A673 (cell line): ENCODE results near the gene GGT5. TPM values are rescaled to one million over a fixed set of nuclear protein-coding genes. Genes with fewer than 3 reads are reported as not detected.
A peak's percentile ranks its signal among the peaks of the same experiment; 100 is the strongest.
"Not testable (repeated sequence)": the region's sequence is repeated elsewhere in the genome, so short reads cannot be mapped to it uniquely, and the experiment has no call there.

Experiments used
- BruUV-seq: library from RNA; stranded (reverse); fragments of 400-500 nt; replicated peaks from 2 replicates; lab custom pipeline; 2021; lab: Mats Ljungman, UMichigan
- CTCF ChIA-PET: fragments of 300-600 bp; sonication (Branson Sonifier 250); formaldehyde crosslinking; loops from one replicate; lab custom pipeline; 2022; ENCODE audit warnings: antibody characterized with exemption; lab: Charles Lee
- POLR2A ChIA-PET: fragments of 300-600 bp; sonication (Branson Sonifier 250); formaldehyde crosslinking; loops from one replicate; lab custom pipeline; 2022; ENCODE audit warnings: antibody characterized with exemption; ENCODE audit not compliant: low non-redundant PET; lab: Charles Lee
- DNase-seq: peaks from one replicate; pipeline ENCODE4 v3.0.0-alpha.2; 2015; ENCODE audit warnings: low spot score
- H3K27ac ChIP-seq: fragments of 200-600 bp; sonication (generic); 2 replicates; pipeline ENCODE4 v1.5.1; 2016; ENCODE audit warnings: mixed run types, low read depth, mild to moderate bottlenecking, mixed read lengths, antibody characterized with exemption, low read length; ENCODE audit not compliant: poor library complexity, severe bottlenecking
- H3K27me3 ChIP-seq: fragments of 200-600 bp; sonication (generic); replicated peaks from 2 replicates; pipeline ENCODE4 v1.6.1; 2017; ENCODE audit warnings: mixed run types, low read depth, mild to moderate bottlenecking, mixed read lengths, antibody characterized with exemption, low read length; ENCODE audit not compliant: insufficient read depth, poor library complexity
- H3K36me3 ChIP-seq: fragments of 200-600 bp; sonication (generic); 2 replicates; pipeline ENCODE4 v1.6.1; 2016; ENCODE audit warnings: mixed run types, mild to moderate bottlenecking, mixed read lengths, antibody characterized with exemption, low read length; ENCODE audit not compliant: insufficient read depth, poor library complexity, severe bottlenecking
- H3K4me1 ChIP-seq: fragments of 200-600 bp; sonication (generic); 2 replicates; pipeline ENCODE4 v1.6.1; 2017; ENCODE audit warnings: mixed run types, mild to moderate bottlenecking, mixed read lengths, antibody characterized with exemption, low read length; ENCODE audit not compliant: insufficient read depth, poor library complexity, severe bottlenecking
- H3K4me3 ChIP-seq: fragments of 200-600 bp; sonication (generic); 2 replicates; pipeline ENCODE4 v1.5.1; 2016; ENCODE audit warnings: low read depth, mixed run types, mild to moderate bottlenecking, mixed read lengths, low read length; ENCODE audit not compliant: poor library complexity, severe bottlenecking
- H3K9me3 ChIP-seq: fragments of 200-600 bp; sonication (generic); 2 replicates; pipeline ENCODE4 v1.6.1; 2016; ENCODE audit warnings: mixed run types, low read depth, mild to moderate bottlenecking, mixed read lengths, antibody characterized with exemption, low read length; ENCODE audit not compliant: poor library complexity, severe bottlenecking
- CTCF ChIP-seq: fragments of 300-800, 200-600 bp; sonication (generic); conservative IDR thresholded peaks from 2 replicates; pipeline ENCODE4 v1.5.1; 2017; ENCODE audit warnings: low read depth, mild to moderate bottlenecking, antibody characterized with exemption, low read length, moderate library complexity, mixed read lengths
- EZH2 ChIP-seq: fragments of 200-600 bp; sonication (generic); IDR thresholded peaks from 2 replicates; pipeline ENCODE4 v1.6.1; 2017; ENCODE audit warnings: borderline replicate concordance, low read depth, mild to moderate bottlenecking, mixed read lengths, antibody characterized with exemption, low read length; ENCODE audit not compliant: poor library complexity, severe bottlenecking
- intact Hi-C: fragments of 100-400 bp; cut with micrococcal nuclease; formaldehyde crosslinking; loops from one replicate; pipeline ENCODE4 v1.10.0; 2022; ENCODE audit not compliant: unreplicated experiment
- total RNA-seq: library from RNA; stranded (reverse); gene quantifications from 2 replicates; pipeline ENCODE4 v1.2.3, GENCODE V29; 2021

GGT5 gene
- total RNA-seq, 1 experiment from 2014 or later: not detected

DNA sequence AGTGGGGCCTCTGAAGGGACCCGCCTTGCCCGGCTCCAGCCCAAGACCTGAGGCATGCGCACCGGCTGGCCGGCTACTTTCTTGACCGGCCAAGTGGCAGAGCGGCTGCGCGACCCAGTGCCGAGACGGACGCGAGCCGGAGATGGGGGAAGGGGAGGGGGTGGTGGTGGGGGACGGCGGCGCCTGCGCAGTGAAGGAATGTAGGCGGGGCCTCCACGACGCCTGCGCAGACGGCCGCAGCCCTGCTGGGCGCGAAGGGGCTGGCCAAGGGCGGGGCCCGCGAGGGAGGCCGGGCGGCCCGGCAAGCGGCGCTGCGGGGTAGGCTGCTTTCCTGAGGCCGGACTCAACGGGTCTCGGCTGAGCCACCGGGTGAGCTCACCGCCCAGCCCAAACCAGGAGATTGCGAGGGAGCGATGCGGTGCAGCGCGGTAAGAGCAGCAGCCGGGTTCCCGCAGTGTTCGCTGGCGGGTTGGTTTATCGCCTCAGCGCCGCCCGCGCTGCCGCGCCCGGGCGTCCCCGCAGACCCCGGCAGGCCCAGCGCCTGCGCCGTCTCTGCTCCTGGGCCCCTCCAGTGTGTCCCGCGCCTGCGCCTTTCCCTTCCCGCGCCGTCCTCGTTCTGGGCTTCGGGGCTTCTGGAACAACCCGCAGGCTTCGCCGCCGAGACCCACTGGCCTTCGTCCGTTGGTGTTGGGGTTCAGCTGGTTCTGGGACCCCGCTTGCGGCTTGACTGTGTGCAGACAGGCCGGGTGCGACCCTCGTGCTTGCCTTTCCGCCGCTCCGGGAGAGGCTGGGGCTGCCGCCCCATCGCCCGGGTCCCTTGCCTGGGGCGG is 25.9 kb upstream of the GGT5 start, which contains the start of gene SPECC1L:
Gene SPECC1L, plus strand, starts transcription at position 276 of the 830 bp plus-strand sequence. CDS start 31,401 bp downstream, outside the sequence.
- peak; percentile 92 for DNase-seq
- POLR2A ChIA-PET: no interaction called here
- H3K27ac ChIP-seq: peak within 1 kb of the TSS; percentile 94
- no peaks in the 10 kb centered on the region for H3K27me3 ChIP-seq
- H3K9me3 ChIP-seq: no peaks in the 10 kb centered on the region
- intact Hi-C loops: no loop called here
- CTCF ChIA-PET: no interaction called here
- BruUV-seq: no TSS peak
- TF ChIP-seq EZH2 (no peak), CTCF (no peak)
- no peaks in the 10 kb centered on the region for H3K4me1 ChIP-seq
- peak within 1 kb of the TSS; percentile 88 for H3K4me3 ChIP-seq
- no peaks in the 10 kb centered on the region for H3K36me3 ChIP-seq

- H3K27ac ChIP-seq, H3K27me3 ChIP-seq, BruUV-seq, DNase-seq, H3K9me3 ChIP-seq, POLR2A ChIA-PET, intact Hi-C loops, H3K36me3 ChIP-seq, H3K4me3 ChIP-seq, H3K4me1 ChIP-seq, CTCF ChIA-PET: not testable (repeated sequence)
Measured at GRCh38 chr22:24266495-24266894, 21.6 kb upstream of the GGT5 start.

GRCh38 chr22:24265734-24266133 is 20.9 kb upstream of the GGT5 start:
- no peaks in the 10 kb centered on the region for H3K9me3 ChIP-seq
- ChIA-PET CTCF (no interaction called here), POLR2A (no interaction called here)
- DNase-seq: no peak
- TF ChIP-seq EZH2: no peak
- no peak for TF ChIP-seq CTCF
- no peak overlapping the region for H3K27ac ChIP-seq
- no peaks in the 10 kb centered on the region for H3K36me3 ChIP-seq
- intact Hi-C loops: no loop called here
- H3K4me1 ChIP-seq: no peaks in the 10 kb centered on the region
- H3K4me3 ChIP-seq: no peak overlapping the region
- no peaks in the 10 kb centered on the region for H3K27me3 ChIP-seq
- no TSS peak for BruUV-seq

- CTCF ChIA-PET, H3K27ac ChIP-seq, H3K4me3 ChIP-seq, H3K36me3 ChIP-seq, POLR2A ChIA-PET, DNase-seq, H3K9me3 ChIP-seq, intact Hi-C loops, H3K4me1 ChIP-seq, BruUV-seq, H3K27me3 ChIP-seq: not testable (repeated sequence)
Measured at GRCh38 chr22:24264329-24264896, 19.5 kb upstream of the GGT5 start.

DNA sequence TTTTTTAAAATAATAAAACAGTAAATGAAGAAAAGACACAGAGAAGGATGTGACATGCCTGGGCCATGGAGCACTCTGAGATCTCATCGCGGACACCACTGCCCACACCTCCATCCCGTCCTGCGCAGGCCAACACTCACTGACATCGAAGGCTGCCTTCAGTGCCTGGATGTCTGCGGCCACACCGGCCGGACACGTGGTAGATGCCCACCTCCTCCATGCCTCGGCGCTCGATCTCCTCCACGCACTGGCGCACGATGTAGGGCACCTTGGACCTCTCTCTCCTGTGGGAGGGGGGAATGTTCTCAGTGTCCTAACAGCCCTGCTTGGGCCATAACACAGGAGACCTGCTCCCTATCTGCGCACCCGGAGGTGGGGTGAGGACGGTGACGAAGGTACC is 18.6 kb upstream of the GGT5 start:
- intact Hi-C loops, CTCF ChIA-PET, POLR2A ChIA-PET, H3K4me1 ChIP-seq, H3K27me3 ChIP-seq, BruUV-seq, H3K4me3 ChIP-seq, H3K9me3 ChIP-seq, H3K27ac ChIP-seq, H3K36me3 ChIP-seq, DNase-seq: not testable (repeated sequence)
